Ammon's horn (tissue), 1 donor: ENCODE results near the gene GPRC5B.
A peak's percentile ranks its signal among the peaks of the same experiment; 100 is the strongest.

ENCODE experiments used
- DNase-seq: peaks from one replicate; pipeline ENCODE4 v3.0.0-alpha.2; 2016; ENCODE audit warnings: low spot score

The GPRC5B gene

GRCh38 chr16:19896951-19897350 is 12.3 kb upstream of the GPRC5B start:
- no peak for DNase-seq

- no peak for DNase-seq
Observed at GRCh38 chr16:19894586-19894985, 9.9 kb upstream of the GPRC5B start.

- no peak for DNase-seq
Observed at GRCh38 chr16:19892902-19893301, 8.3 kb upstream of the GPRC5B start.

GRCh38 chr16:19890901-19891300 is 6.3 kb upstream of the GPRC5B start:
- DNase-seq: no peak

- DNase-seq: no peak
Observed at GRCh38 chr16:19888834-19889233, 4.2 kb upstream of the GPRC5B start.

GRCh38 chr16:19886073-19886941 is 1.7 kb upstream of the GPRC5B start:
- peak; percentile 90 for DNase-seq

GRCh38 chr16:19885451-19886072 is 914 bp upstream of the GPRC5B start:
- peak; percentile 49 for DNase-seq

GRCh38 chr16:19883966-19884485 is 622 bp downstream of the GPRC5B start:
- no peak for DNase-seq

GRCh38 chr16:19883296-19883965 is 1.2 kb downstream of the GPRC5B start:
- DNase-seq: peak; percentile 85

- peak; percentile 68 for DNase-seq
Observed at GRCh38 chr16:19882646-19883045, 2.0 kb downstream of the GPRC5B start.

- DNase-seq: peak; percentile 85
Observed at GRCh38 chr16:19882186-19882585, 2.5 kb downstream of the GPRC5B start.

GRCh38 chr16:19881783-19882182 is 2.9 kb downstream of the GPRC5B start:
- no peak for DNase-seq

- no peak for DNase-seq
Observed at GRCh38 chr16:19881028-19881427, 3.6 kb downstream of the GPRC5B start.

- DNase-seq: peak; percentile 47
Observed at GRCh38 chr16:19879241-19879792, 5.3 kb downstream of the GPRC5B start.

GRCh38 chr16:19878757-19879156 is 5.9 kb downstream of the GPRC5B start:
- DNase-seq: peak; percentile 49

GRCh38 chr16:19876501-19877059 is 8.1 kb downstream of the GPRC5B start:
- peak; percentile 33 for DNase-seq

GRCh38 chr16:19875900-19876299 is 8.7 kb downstream of the GPRC5B start:
- DNase-seq: no peak

GRCh38 chr16:19874851-19875546 is 9.6 kb downstream of the GPRC5B start:
- DNase-seq: no peak

GRCh38 chr16:19874026-19874425 is 10.6 kb downstream of the GPRC5B start:
- peak; percentile 33 for DNase-seq

GRCh38 chr16:19872935-19873334 is 11.7 kb downstream of the GPRC5B start:
- DNase-seq: peak; percentile 79

GRCh38 chr16:19872179-19872863 is 12.3 kb downstream of the GPRC5B start:
- DNase-seq: peak; percentile 92
